GM18517 (cell line): Measurements from ENCODE around the gene TMEM121.

Experiments used
- ATAC-seq: cut with Tn5 transposase; IDR thresholded peaks from one replicate; pipeline ENCODE4 v1.9.1; 2021; ENCODE audit warnings: mild to moderate bottlenecking, moderate library complexity; ENCODE audit not compliant: unreplicated experiment

TMEM121 gene

DNA sequence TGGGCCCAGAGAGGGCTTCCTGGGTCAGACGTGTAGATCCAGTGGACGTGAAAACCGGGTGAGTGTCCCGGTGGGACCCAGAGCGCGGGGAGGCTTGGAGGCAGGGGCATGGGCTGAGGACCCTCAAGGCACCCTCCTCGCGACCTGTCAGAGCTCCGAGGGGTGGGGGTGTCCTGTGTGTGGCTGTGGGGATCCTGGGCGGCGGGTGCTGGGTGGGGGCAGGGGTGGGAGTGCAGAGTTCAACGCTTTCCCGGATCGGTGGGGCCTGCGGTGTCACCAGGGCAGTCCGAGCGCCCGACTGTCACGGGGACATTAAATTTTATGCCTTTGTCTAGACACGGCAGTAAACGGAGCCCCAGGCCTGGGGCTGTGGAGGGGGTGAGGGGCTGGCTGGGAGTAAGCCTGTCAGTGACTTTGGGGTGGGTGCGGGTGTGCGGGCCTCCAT, 1.0 kb downstream of the TMEM121 start:
- no peak for ATAC-seq

DNA sequence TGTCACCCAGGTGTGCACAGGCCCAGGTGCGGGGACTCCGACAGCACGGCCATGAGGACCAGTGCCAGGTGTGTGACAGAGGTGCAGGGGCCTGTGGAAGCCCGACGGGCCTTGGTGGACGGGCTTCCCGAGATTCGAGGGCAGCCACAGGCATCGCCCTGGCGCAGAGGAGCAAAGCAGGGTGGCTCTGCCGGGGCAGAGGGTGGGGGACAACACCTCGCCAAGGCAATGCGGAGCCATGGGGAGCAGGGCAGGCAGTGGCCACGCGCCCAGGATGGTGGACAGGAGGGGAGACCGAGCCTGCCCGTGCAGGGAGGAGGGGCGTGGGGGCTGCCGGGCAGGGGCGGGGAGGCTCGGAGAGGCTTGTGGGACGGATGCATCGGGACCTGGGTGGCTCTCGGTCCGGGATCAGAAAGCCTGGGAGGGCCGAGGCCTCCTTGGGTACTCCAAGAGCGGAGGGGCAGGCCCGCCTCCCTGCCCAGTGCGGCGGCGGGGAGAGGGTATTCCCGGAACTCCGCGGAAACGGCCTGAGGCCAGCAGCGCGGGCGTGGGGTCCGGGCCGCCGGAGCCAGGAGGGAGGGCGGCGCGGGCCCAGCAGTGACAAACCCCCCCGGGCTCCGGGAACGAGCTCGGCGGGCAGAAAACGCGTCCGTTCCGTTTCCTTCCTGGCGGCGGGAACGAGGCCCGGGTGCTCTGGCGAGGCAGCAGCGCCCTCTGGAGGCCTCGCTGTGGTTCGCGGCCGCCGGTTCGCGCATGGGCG, 1.6 kb downstream of the TMEM121 start:
- ATAC-seq: no peak

DNA sequence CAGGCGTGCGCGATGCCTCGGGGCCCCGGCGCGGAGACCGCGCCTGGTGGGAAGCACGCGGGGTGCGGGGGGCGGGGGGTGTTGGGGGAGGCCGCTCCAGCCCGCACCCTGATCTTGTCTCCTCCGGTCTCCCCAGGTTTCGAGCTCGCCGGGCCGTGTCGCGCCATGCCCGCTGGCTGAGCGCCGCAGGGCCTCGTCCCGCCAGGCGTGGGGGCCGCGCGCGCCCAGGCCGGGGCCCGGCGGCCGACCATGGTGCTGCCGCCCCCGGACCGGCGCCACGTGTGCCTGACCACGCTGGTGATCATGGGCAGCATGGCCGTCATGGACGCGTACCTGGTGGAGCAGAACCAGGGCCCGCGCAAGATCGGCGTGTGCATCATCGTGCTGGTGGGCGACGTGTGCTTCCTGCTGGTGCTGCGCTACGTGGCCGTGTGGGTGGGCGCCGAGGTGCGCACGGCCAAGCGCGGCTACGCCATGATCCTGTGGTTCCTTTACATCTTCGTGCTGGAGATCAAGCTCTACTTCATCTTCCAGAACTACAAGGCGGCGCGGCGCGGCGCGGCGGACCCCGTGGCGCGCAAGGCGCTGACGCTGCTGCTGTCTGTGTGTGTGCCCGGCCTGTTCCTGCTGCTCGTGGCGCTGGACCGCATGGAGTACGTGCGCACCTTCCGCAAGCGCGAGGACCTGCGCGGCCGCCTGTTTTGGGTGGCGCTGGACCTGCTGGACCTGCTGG, 2.4 kb downstream of the TMEM121 start:
- ATAC-seq: no peak

DNA sequence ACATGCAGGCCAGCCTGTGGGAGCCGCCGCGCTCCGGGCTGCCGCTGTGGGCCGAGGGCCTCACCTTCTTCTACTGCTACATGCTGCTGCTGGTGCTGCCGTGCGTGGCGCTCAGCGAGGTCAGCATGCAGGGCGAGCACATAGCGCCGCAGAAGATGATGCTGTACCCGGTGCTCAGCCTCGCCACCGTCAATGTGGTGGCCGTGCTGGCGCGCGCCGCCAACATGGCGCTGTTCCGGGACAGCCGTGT, 2.9 kb downstream of the TMEM121 start:
- no peak for ATAC-seq

DNA sequence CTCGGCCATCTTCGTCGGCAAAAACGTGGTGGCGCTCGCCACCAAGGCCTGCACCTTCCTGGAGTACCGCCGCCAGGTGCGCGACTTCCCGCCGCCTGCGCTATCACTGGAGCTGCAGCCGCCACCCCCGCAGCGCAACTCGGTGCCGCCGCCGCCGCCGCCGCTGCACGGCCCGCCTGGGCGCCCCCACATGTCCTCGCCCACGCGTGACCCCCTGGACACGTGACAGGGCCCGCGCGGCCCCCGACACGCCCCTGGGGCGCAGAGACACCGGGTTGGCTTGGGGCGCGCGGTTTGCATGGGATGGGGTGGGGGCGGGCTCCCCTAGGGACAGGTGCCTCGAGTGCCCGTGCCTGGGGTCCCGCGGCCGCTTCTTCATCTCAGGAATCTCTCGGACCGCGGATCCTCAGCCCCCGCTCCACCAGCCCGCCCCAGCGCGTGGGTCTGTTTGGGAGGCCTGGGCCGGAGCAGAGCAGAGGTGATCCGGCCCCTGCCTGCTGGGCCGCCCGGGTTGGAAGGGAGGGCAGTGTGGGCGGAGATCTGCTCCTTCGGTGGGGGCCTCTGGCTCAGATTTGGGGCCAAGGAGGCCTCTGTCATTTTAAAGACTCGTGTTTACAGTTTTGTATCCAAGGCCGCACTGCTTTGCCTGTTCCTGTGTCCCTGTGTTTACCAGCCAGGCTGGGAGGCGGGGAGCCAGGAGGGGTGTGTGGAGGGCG, 3.3 kb downstream of the TMEM121 start:
- no peak for ATAC-seq

DNA sequence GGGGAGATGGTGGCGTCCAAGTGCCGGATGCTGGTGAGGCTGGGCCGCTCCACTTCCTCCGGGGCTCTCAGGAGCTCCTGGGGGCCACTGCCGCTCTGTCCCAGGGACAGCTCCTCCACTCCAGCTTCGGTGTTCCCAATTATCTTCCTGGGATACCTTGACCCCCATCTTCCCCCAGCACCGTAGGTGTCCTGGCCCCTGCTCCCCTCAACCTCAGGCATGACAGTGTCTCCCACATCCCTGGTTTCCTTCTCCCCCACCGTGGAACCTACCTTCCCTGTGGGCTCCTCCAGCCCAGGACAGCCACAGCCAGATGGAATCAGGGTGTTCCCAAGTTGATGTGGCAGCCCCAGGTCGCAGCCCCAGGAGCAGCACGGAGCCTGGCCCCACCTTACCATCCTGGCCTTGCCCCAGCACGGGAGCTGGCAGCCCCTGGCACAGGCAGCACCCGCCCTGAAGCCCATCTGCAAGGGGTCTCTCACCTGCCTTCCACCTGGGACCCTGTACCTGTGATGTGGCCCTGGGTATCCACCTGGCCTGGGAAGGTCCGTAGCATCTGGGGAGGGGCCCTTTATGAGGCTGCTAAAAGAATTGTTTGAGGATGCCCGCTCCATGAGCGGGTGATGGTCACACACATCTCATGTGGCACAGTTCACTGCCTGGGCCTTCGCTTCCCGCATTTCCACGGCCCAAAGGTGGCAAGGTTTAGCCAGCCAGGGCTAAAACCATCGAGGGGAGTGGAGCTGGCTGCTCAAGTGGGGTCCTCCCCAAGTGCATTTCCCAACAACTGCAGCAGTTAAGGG, 4.1 kb downstream of the TMEM121 start:
- no peak for ATAC-seq

DNA sequence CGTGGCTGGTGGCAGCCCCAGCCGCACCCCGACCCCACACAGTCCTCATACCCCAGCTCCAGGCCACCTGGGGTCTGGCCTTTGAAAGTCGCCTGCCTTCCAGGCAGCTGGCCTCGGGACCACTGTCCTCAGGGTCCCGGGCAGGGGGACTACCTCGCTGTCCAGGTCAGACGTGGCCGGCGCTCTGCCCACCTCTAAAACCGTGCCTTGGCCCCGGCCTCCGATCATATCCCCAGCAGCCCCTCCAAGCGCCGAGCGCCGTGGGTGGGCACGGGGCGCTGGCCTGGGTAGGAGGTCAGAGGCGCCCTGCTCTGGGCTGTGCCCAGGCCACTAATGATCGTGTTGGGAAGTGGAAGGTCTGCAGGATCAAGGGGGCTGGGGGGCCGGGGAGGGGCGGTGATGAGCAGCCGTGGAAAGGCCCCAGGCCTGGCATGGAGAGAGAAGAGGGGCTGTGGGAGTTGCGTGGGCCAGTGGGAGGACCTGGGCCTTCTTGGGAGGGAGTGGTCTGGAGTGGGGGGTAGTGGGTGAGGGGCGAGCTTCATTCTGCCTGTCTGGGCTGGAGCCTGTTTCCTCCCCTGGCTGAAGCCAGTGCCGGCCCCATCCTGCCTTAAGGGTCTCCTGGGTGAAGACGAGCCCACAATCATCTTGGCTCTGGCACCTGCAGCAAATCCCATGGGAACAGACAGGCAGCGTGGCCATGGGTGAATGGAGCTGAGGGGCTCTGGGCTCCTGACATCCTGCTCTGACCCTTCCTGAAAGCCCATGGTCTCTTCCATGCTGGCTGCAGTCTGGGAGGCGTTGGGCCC, 4.9 kb downstream of the TMEM121 start:
- ATAC-seq: no peak

DNA sequence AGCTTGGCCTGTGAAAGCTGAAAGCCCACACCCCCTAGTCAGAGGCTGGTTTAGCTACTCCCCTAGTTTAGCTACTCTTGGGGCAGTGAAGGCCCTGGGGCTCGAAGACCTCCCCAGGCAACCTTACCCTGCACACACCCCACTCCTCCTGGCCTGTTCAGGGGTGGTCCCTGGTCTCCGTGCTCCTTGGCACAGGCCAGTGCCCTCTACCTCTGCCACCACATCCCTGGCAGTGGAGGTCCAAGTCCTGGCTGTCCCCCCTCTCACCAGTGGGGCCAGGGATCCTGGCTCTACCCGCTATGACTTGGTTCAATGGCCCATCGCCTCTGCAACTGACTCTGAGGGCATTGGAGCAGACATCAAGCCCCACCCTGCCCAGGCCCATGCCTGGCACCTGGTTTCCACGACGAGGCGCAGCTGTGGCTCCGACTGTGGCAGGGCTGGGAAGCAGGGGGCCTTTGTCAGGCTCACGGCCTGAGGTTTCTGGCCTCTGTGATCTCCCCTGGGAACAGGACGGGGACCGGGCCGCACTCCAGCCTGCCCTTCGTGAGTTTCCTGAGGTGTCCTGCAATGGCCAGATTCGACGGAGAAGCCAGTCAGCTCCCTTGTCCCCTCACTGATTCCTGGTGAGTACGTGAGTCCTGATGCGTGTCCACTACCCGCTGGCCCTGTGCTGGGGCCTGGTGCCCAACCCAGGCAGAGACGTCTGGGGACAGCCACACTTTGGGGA, 5.7 kb downstream of the TMEM121 start:
- ATAC-seq: no peak

DNA sequence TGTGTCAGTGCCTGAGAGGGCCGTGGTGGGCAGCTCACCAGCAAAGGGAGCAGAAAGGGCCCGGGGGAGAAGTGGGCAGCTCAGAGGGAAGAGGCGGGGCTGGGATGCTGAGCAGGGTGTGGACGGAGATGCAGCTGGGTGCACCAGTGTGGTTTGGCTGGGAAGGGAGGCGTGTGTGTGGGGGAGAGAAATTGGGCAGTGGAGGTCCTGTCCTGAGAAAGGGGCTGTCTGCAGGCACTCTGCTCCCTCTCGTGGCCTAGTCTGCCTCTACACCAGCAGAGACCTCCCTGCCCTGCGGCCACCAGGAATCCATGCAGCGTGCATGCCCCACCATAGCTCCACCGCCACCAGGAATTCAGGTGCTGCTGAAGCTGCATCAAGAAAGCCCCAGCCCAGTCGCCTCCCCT, 6.4 kb downstream of the TMEM121 start:
- ATAC-seq: no peak

DNA sequence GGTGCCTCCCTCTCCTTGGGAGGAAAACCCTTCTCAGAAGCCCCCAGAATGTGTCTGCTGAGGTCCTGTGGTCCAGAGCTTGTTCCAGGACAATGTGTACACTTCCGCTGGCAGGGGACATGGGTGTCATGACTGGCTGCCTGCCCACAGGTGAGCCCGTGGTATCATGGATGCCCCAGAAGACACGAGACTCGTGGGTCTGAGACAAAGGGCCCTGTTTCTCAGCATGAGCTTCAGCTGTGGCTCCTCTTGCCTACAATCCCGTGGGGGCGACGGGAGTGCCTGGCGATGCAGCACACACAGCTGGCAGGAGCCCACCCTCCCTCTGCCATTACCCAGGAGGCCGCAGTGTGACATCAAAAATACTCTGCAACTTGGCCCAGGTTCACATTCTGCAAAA, 7.0 kb downstream of the TMEM121 start:
- ATAC-seq: no peak

DNA sequence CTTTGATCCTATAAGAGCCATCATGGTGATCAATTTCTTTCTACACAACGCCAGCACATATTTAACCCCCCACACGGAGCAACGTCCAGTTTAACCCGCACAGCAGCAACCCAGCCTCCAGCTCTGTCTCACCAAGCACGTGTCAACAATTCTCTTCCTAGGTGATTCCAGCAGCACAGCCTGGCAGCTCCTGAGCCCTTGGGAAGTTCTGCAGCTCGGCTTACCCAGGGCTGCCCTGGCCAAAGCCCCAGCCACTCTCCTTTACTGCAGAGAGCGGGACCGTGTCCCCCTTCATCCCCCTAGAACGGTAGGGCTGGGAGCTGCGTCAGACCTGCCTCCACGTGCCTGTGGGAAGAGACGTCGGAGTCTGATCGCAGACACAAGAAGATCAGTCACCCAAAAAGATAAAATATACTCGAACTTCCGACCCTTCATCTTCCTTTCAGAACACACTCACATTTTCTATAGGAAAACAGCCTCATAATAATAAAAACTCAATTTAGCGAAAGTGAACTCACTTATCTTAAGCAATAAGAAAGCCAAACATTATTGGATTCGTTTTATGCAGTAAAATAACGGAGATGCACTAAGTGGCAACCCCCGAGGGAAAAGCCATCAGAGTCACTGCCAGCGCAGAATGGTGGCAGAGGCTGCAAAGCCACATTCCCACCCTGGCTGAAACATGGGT, 7.6 kb downstream of the TMEM121 start:
- ATAC-seq: no peak

DNA sequence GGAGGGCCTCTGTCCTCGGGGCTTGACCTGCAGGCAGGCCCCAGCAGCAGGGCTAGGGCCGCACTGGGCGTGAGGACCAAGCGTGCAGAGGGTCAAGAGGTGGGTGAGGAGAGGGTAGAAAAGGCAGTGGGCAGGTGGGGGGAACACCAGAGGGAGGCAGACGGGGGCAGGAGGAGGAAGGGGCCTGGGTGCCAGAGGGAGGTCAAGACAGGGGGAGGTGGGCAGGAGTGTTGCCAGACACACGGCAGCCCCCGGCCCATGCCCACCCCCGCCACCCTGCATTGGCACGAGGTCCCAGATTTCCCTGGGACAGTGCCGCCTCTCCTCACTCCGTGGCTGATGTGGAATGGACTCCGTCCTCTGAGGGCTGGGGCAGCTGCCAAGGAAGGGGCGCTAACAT, 8.2 kb downstream of the TMEM121 start:
- ATAC-seq: no peak

DNA sequence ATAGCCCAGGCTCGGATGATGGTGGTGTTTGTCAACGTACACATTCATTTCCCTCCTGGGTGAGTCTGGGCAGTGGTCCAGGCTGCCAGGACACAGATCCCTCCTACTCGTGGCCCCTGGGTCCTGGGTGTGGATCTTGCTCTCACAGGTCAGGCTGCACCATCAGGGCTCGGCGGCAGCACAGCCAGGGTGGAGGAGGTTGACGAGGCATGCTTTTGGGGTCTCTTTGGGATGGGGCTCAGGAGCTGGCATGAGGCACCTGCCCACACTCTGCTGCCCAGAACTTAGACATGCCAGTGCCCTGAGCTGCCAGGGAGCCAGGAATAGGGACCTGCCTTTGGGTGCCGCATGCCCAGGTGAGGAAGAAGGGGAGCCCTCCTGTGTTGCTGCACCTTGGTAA, 9.7 kb downstream of the TMEM121 start:
- no peak for ATAC-seq

DNA sequence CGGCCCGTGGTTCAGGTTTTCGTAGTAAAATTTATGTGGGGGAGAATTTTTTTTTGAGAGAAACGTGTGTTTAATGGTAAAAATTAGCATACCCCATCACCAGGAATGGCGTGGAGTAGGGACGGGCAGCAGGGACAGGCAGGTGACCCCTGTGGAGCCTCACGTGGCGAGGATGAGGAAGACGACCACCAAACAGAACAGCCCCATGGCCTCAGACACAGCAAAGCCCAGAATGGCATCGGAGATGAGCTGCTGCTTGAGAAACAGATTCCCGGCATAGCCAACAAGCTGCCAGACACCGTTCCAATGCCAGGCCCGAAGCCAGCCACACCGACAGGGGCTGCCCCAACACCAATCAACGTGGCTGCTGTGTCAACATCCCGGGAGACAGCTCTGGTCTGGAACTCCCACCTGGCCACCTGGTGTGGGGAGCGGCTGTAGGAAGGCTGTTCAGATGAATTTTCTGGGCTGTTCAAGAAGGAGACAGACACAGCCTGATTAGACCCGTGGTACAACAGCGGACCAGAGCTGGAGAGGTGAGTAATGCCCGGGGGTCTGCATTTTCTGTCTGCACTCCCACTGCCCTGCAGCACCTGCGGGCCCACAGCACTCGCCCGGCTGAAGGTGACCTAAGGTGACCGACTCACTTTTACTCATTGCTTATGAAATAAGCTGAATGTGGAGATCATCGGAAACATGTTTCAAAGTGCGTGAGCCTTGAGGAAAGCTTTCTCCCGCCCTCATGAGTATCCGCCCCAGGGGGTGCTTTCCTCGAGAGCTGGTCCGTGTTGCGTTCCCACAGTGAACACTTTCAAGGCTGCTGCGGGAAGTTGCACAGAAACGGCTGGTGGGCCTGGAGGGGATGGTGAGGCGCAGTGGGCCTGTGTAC, 10.6 kb downstream of the TMEM121 start:
- ATAC-seq: no peak

DNA sequence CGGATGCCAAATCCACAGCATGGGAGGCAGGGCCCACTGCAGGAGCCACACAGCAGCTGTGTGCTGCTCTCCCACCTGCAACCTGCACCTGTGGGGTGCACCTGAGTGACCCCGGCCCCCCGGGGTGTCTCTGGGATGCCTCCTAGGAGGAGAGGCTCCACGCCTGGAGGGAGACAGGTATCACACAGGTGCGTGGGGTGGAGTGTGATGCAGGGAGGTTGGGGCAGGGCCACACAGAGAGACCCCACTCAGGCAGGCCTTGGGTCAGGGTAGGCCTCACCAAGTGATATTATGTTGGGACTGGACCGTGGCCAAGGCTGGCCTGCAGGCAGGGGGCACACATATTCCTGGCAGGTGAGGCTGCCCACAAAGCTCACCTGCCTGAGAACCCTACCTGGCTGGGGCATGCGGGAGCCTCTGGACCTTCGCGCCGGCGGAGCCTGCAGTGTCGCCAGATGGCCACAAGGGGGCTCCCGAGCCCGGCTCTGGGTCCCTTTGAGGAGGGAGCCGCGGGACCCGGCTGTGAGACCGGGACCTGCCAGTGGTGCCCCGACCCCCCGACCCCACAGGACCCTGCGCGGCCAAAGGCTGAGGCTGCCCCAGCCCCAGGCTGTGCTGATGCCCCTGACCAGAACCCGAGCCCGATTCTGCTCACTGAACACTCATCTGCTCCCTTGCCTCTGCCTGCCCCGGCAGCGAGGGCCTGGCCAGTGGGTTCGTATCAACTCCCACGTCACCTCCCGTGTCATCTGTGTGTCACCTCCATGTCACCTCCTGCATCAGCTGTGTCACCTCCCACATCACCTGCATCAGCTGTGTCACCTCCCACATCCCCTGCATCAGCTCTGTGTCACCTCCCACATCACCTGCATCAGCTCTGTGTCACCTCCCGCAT, 11.4 kb downstream of the TMEM121 start:
- no peak for ATAC-seq

DNA sequence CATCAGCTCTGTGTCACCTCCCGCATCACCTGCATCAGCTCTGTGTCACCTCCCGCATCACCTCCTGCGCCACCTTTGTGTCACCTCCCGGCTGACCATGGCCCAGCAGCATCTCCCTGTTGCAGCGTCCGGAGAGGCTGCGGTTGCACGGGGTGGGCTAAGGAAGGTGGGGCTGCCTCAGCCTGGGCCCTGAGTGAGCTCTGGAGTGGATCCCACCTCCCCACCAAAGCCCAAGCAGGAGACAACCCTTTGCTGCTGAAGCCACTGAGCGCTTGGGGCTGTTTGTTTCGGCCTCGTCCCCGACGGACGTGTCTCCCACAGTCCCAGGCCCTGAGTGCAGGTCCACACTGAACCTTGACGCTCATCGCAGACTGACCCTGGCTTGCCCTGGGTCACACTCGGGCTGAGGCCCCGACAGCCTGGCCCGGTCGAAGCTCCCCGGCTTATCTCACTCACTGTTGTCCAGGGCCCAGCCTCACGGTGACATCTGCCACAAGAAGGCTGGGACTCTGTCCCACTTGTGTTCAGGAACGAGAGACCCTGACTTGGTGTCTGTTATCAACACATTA, 12.2 kb downstream of the TMEM121 start:
- no peak for ATAC-seq

DNA sequence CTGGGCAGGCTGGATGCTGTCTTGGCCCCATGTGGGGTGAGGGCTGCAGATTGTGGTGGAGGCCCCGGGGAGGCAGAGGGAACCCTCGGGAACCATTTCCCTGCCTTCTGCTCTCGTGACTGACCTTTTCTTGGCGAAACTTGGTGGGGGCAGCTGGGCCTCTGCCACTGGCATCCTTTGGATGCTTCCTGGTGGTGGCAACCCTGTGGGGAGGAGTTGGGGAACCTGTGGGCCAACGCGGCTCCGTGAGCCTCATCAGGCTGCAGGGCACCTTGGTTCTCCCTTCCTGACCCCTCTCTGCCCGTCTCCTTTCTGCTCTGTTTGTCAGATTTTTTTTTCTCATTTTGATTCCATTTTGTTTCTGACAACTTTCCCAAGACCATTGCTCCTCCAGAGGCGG, 14.4 kb downstream of the TMEM121 start:
- ATAC-seq: no peak
